Cardiac fibroblast (primary cell): ENCODE measurements around the gene MACROD2.
A peak's percentile ranks its signal among the peaks of the same experiment; 100 is the strongest.

Experiments used
- DNase-seq, 2 donors: peaks; one replicate each; pipeline versions ENCODE4 v3.0.0 to v3.0.0-alpha.2; 2010; ENCODE audit warnings: low read depth in 2 of 2
- H3K4me3 ChIP-seq, 2 donors: replicated peaks in 1 of 2; 1 replicate in 1 of 2; 2 replicates in 1 of 2; pipeline ENCODE4 v1.5.1; 2011; ENCODE audit warnings: low read depth in 2 of 2, low read length in 2 of 2, mild to moderate bottlenecking in 2 of 2, moderate library complexity in 1 of 2
- CTCF ChIP-seq: IDR thresholded peaks from one replicate; pipeline ENCODE4 v1.5.1; 2011; ENCODE audit warnings: low read depth, mild to moderate bottlenecking, low read length, inconsistent platforms

Gene MACROD2

DNA sequence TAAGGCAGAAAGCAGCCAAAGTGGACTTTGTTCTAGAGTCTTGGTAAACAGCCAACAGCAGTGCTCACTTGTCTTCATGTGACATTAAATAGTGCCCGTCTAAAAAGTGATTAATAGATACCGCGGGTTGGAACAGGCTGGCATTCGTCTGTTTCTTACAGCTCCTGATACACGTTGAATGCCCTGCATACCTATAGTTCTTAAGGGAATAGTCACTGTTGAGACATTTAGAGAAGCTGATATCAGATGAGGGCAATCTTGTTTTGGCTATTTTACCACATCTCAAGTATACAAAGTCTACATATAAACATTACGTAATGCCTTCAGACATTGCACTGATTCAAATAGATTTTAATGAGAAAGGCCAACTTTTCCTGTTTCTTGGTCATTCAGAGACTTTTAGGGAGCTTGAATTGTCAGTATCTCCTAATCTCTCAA lies 717.0 kb downstream of the MACROD2 start:
- TF ChIP-seq CTCF: no peak
- H3K4me3 ChIP-seq: no peak overlapping the region
- DNase-seq: peak; percentile 23 to 59

DNA sequence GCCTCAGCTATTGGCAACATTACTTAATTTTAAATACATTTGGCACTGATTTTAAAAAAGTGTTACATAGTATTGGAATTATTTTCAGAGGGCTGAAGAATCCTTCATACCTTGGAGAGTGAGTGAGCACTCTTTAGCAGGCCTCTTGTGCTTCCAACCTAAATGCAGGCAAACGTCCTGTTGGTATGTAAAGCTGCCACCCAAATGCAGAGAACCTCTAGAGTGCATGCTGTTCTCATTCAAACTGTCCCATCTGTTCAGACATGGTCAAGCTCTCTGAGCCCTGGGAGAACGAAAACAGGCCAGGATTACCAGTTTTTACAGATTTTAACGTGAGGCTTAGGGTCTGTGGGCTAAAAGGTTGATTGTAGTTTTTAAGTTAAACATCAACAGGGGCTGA lies 720.1 kb downstream of the MACROD2 start:
- no peak for DNase-seq

GRCh38 chr20:14716351-14716801 lies 721.1 kb downstream of the MACROD2 start:
- TF ChIP-seq CTCF: no peak
- no peak overlapping the region for H3K4me3 ChIP-seq
- DNase-seq: no peak

More for the DNA sequence above, 720.1 kb downstream of the MACROD2 start:
- no peak overlapping the region for H3K4me3 ChIP-seq
- no peak for TF ChIP-seq CTCF

- TF ChIP-seq CTCF: no peak
- DNase-seq: no peak
- no peak overlapping the region for H3K4me3 ChIP-seq
Measured at GRCh38 chr20:14717134-14717999, 722.1 kb downstream of the MACROD2 start.

GRCh38 chr20:14720251-14720650 lies 724.9 kb downstream of the MACROD2 start:
- no peak for TF ChIP-seq CTCF
- no peak overlapping the region for H3K4me3 ChIP-seq
- no peak for DNase-seq

GRCh38 chr20:14721926-14722452 lies 726.7 kb downstream of the MACROD2 start:
- DNase-seq: peak in 1 of 2 donors; percentile 7
- H3K4me3 ChIP-seq: no peak overlapping the region
- TF ChIP-seq CTCF: no peak
